HepG2 (cell line): ENCODE results near the gene TREH.
"Not testable (repeated sequence)": the region's sequence is repeated elsewhere in the genome, so short reads cannot be mapped to it uniquely, and the experiment has no call there.

ENCODE experiments used
- FOSL2 ChIP-seq: sonication (generic); formaldehyde crosslinking; IDR thresholded peaks from 2 replicates; pipeline ENCODE4 v1.4.0; 2020; ENCODE audit warnings: missing genetic modification reagents
- KAT2B ChIP-seq: fragments of 150-350 bp; IDR thresholded peaks from 2 replicates; pipeline ENCODE4 v1.6.1; 2014; ENCODE audit warnings: low read depth, low read length, borderline replicate concordance
- KMT2B ChIP-seq: IDR thresholded peaks from 2 replicates; pipeline ENCODE4 v1.6.1; 2016; ENCODE audit warnings: missing genetic modification reagents, missing compliant biosample characterization
- MIXL1 ChIP-seq: IDR thresholded peaks from 2 replicates; pipeline ENCODE4 v1.6.1; 2016
- PAWR ChIP-seq: sonication (generic); formaldehyde crosslinking; IDR thresholded peaks from 2 replicates; pipeline ENCODE4 v1.4.0; 2020; ENCODE audit warnings: missing genetic modification reagents, mild to moderate bottlenecking, borderline replicate concordance
- RORA ChIP-seq: sonication (generic); formaldehyde crosslinking; IDR thresholded peaks from 2 replicates; pipeline ENCODE4 v1.5.0; 2020; ENCODE audit warnings: mild to moderate bottlenecking, missing genetic modification reagents, moderate library complexity
- SPEN ChIP-seq: sonication (generic); formaldehyde crosslinking; IDR thresholded peaks from 2 replicates; pipeline ENCODE4 v1.5.1; 2020; ENCODE audit warnings: low read depth, mild to moderate bottlenecking, missing genetic modification reagents
- SUZ12 ChIP-seq: fragments of 150-350 bp; IDR thresholded peaks from 2 replicates; pipeline ENCODE4 v1.6.1; 2014; ENCODE audit warnings: low read depth, low read length
- ZFP36L2 ChIP-seq: sonication (generic); formaldehyde crosslinking; IDR thresholded peaks from 2 replicates; pipeline ENCODE4 v1.4.0; 2020; ENCODE audit warnings: missing genetic modification reagents
- ZNF18 ChIP-seq: sonication (generic); formaldehyde crosslinking; IDR thresholded peaks from 2 replicates; pipeline ENCODE4 v1.8.0; 2022; ENCODE audit warnings: mild to moderate bottlenecking, missing genetic modification reagents; ENCODE audit not compliant: insufficient replicate concordance
- ZNF230 ChIP-seq: sonication (generic); formaldehyde crosslinking; IDR thresholded peaks from 2 replicates; pipeline ENCODE4 v1.4.0; 2020; ENCODE audit warnings: mild to moderate bottlenecking, missing genetic modification reagents
- TF ChIP-seq, protein P1 (sequence below): IDR thresholded peaks from 2 replicates; pipeline ENCODE4 v1.6.1; 2016; ENCODE audit warnings: missing compliant biosample characterization, missing genetic modification reagents, borderline replicate concordance
- TF ChIP-seq, protein P2 (sequence below): sonication (generic); formaldehyde crosslinking; IDR thresholded peaks from 2 replicates; pipeline ENCODE4 v1.9.0; 2021; ENCODE audit warnings: missing genetic modification reagents, mild to moderate bottlenecking, borderline replicate concordance

DNA sequence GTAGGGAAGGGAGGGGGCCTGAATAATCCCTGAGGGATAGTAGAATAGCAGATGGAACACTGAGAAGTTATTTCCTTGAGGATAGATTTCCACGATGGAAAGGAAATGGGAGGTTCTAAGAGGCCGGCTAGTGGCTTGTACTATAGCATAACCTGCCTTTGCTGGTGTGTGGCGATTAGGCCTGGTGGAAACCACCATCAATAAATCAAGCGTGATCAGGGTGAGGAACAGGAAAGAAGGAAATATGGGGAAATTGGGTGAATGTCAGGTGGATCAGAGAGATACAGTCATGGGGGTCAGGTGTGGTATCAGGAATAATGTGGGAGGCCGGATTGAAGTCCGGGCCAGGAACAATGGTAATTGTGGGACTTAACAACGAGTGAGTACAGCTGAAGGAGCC is 39.1 kb upstream of the TREH start:
- TF ChIP-seq, protein P1, sequence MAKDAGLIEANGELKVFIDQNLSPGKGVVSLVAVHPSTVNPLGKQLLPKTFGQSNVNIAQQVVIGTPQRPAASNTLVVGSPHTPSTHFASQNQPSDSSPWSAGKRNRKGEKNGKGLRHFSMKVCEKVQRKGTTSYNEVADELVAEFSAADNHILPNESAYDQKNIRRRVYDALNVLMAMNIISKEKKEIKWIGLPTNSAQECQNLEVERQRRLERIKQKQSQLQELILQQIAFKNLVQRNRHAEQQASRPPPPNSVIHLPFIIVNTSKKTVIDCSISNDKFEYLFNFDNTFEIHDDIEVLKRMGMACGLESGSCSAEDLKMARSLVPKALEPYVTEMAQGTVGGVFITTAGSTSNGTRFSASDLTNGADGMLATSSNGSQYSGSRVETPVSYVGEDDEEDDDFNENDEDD (CRISPR knock-in tag): not testable (repeated sequence)
- not testable (repeated sequence) for TF ChIP-seq ZFP36L2 (CRISPR knock-in tag); PAWR; SUZ12; KMT2B (CRISPR knock-in tag); ZNF18 (CRISPR knock-in tag); MIXL1; RORA (CRISPR knock-in tag); ZNF230 (CRISPR knock-in tag); SPEN (CRISPR knock-in tag); KAT2B; FOSL2 (CRISPR knock-in tag)
- TF ChIP-seq, protein P2, sequence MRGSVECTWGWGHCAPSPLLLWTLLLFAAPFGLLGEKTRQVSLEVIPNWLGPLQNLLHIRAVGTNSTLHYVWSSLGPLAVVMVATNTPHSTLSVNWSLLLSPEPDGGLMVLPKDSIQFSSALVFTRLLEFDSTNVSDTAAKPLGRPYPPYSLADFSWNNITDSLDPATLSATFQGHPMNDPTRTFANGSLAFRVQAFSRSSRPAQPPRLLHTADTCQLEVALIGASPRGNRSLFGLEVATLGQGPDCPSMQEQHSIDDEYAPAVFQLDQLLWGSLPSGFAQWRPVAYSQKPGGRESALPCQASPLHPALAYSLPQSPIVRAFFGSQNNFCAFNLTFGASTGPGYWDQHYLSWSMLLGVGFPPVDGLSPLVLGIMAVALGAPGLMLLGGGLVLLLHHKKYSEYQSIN: not testable (repeated sequence)
